B cell (primary cell): ENCODE data around the gene STXBP5L. TPM values are rescaled to one million over a fixed set of nuclear protein-coding genes. Genes with fewer than 3 reads are reported as not detected.

ENCODE experiments used
- ATAC-seq: fragments of 200-7000 bp; cut with Tn5 transposase; one replicate; pipeline ENCODE4 v1.10.0; 2021; ENCODE audit warnings: low read depth, mild to moderate bottlenecking, moderate number of reproducible peaks, moderate library complexity
- CTCF ChIA-PET: fragments of 350-600 bp; sonication (Branson Sonifier 250); formaldehyde crosslinking; loops from one replicate; lab custom pipeline; 2021; ENCODE audit warnings: antibody characterized with exemption, inconsistent platforms; lab: Charles Lee
- POLR2A ChIA-PET: fragments of 350-600 bp; sonication (Branson Sonifier 250); formaldehyde crosslinking; loops from one replicate; lab custom pipeline; 2021; ENCODE audit warnings: antibody characterized with exemption; lab: Charles Lee
- DNase-seq: peaks from one replicate; pipeline ENCODE4 v3.0.0; 2013
- H2AFZ ChIP-seq: 2 replicates; pipeline ENCODE4 v1.6.1; 2012; ENCODE audit warnings: mild to moderate bottlenecking, low read depth, low read length; ENCODE audit not compliant: insufficient read depth, poor library complexity, severe bottlenecking
- H3K27ac ChIP-seq, 2 donors: 1 replicate in 1 of 2; 2 replicates in 1 of 2; pipeline ENCODE4 v1.5.1; 2012 to 2013; ENCODE audit warnings: low read length in 2 of 2, mild to moderate bottlenecking in 2 of 2, moderate library complexity in 1 of 2
- H3K27me3 ChIP-seq, 4 experiments: fragments of 200-600 bp in 1 of 4; sonication (generic) in 1 of 4; replicated peaks in 1 of 4; 1 replicate in 2 of 4; 2 replicates in 2 of 4; pipeline versions ENCODE4 v1.6.1 to v1.7.0; 2013 to 2016; ENCODE audit warnings: low read length in 3 of 4, mild to moderate bottlenecking in 2 of 4, mixed read lengths in 1 of 4, moderate library complexity in 1 of 4; ENCODE audit not compliant: insufficient read depth in 4 of 4, control insufficient read depth in 3 of 4; ENCODE audit errors: control extremely low read depth in 1 of 4
- H3K36me3 ChIP-seq, 2 experiments: replicated peaks in 1 of 2; 1 replicate in 1 of 2; 2 replicates in 1 of 2; pipeline versions ENCODE4 v1.6.1 to v1.7.1; 2013; ENCODE audit warnings: low read length in 1 of 2; ENCODE audit not compliant: insufficient read depth in 2 of 2, control insufficient read depth in 1 of 2; ENCODE audit errors: control extremely low read depth in 1 of 2, extremely low read depth in 1 of 2
- H3K4me1 ChIP-seq, 2 donors: fragments of 200-600 bp in 1 of 2; sonication (generic) in 1 of 2; 1 replicate in 1 of 2; 2 replicates in 1 of 2; pipeline versions ENCODE4 v1.5.1 to v1.6.1; 2013 to 2017; ENCODE audit warnings: low read length in 2 of 2; ENCODE audit not compliant: control insufficient read depth in 2 of 2, insufficient read depth in 2 of 2
- H3K4me2 ChIP-seq: replicated peaks from 2 replicates; pipeline ENCODE3; 2012; ENCODE audit warnings: mild to moderate bottlenecking, low read depth, low read length; ENCODE audit not compliant: poor library complexity, severe bottlenecking
- H3K4me3 ChIP-seq, 5 experiments: fragments of 200-600 bp in 1 of 5; sonication (generic) in 1 of 5; 1 replicate in 3 of 5; 2 replicates in 2 of 5; pipeline versions ENCODE4 v1.5.1 to v1.7.0; 2011 to 2016; ENCODE audit warnings: low read length in 4 of 5, mild to moderate bottlenecking in 4 of 5, low read depth in 2 of 5, control low read depth in 1 of 5, moderate library complexity in 1 of 5; ENCODE audit not compliant: insufficient read depth in 1 of 5; ENCODE audit errors: control extremely low read depth in 1 of 5, extremely low read depth in 1 of 5
- H3K79me2 ChIP-seq: fragments of 200-600 bp; sonication (generic); one replicate; pipeline ENCODE4 v1.6.0; 2016; ENCODE audit warnings: low read length; ENCODE audit not compliant: control insufficient read depth, insufficient read depth
- H3K9ac ChIP-seq: fragments of 200-600 bp; sonication (generic); 2 replicates; pipeline ENCODE4 v1.6.1; 2017; ENCODE audit warnings: mild to moderate bottlenecking, low read length, moderate library complexity
- H3K9me3 ChIP-seq, 3 donors: one replicate each; pipeline versions ENCODE4 v1.6.1 to v1.7.1; 2013; ENCODE audit warnings: low read length in 2 of 3; ENCODE audit not compliant: control insufficient read depth in 2 of 3, insufficient read depth in 1 of 3; ENCODE audit errors: control extremely low read depth in 1 of 3
- H4K20me1 ChIP-seq: 2 replicates; pipeline ENCODE4 v1.6.0; 2012; ENCODE audit warnings: mild to moderate bottlenecking, low read length; ENCODE audit not compliant: insufficient read depth, control insufficient read depth, poor library complexity, severe bottlenecking
- H3K27ac Mint-ChIP-seq: one replicate; pipeline ENCODE4 v1.8.0; 2021; ENCODE audit warnings: mixed read lengths
- H3K27me3 Mint-ChIP-seq: one replicate; pipeline ENCODE4 v1.8.0; 2021; ENCODE audit warnings: mixed read lengths
- H3K4me1 Mint-ChIP-seq: one replicate; pipeline ENCODE4 v1.8.0; 2021; ENCODE audit warnings: mixed read lengths
- H3K4me3 Mint-ChIP-seq: one replicate; pipeline ENCODE4 v1.8.0; 2021; ENCODE audit warnings: mixed read lengths
- H3K9me3 Mint-ChIP-seq: one replicate; pipeline ENCODE4 v1.8.0; 2022; ENCODE audit warnings: mixed read lengths; ENCODE audit not compliant: insufficient read depth
- CTCF ChIP-seq: fragments of 200-600 bp; IDR thresholded peaks from one replicate; pipeline ENCODE4 v1.8.0; 2022; ENCODE audit warnings: antibody characterized with exemption, mild to moderate bottlenecking
- EZH2 ChIP-seq: IDR thresholded peaks from 2 replicates; pipeline ENCODE4 v1.6.1; 2012; ENCODE audit warnings: borderline replicate concordance, low read depth, mild to moderate bottlenecking, moderate library complexity, low read length; ENCODE audit not compliant: insufficient read depth, poor library complexity, severe bottlenecking
- whole genome bisulfite sequencing: methylation state at CpG from one replicate; pipeline ENCODE4 v1.1.5; 2013; ENCODE audit warnings: missing lambda C conversion rate; ENCODE audit not compliant: insufficient coverage; 5-methylcytosine and 5-hydroxymethylcytosine counted together
- intact Hi-C: fragments of 100-400 bp; cut with micrococcal nuclease; formaldehyde crosslinking; loops from one replicate; pipeline ENCODE4 v1.10.0; 2022
- polyA plus RNA-seq: library from polyadenylated mRNA; depleted of rRNA; stranded (reverse); fragments of >200 nt; gene quantifications from 2 replicates; pipeline ENCODE4 v1.2.3, GENCODE V29; 2012
- total RNA-seq, 2 donors: library from RNA; stranded (reverse); fragments of 120-200 nt in 1 of 2; gene quantifications; 1 replicate in 1 of 2; 2 replicates in 1 of 2; pipeline versions ENCODE4 v1.2.3 to v1.2.4, GENCODE V29; 2013 to 2022

STXBP5L gene
- total and polyA plus RNA-seq, 2 donors (not counting 1 experiment from before 2014, with no cell fraction given): not detected

- Mint-ChIP-seq H3K4me1 (no peaks in the 10 kb centered on the region), H3K27ac (no peak overlapping the region), H3K9me3 (no peaks in the 10 kb centered on the region), H3K4me3 (no peak overlapping the region), H3K27me3 (no peaks in the 10 kb centered on the region)
- WGBS: 100% methylated on average over 1 of the region's 3 CpGs
- POLR2A ChIA-PET: no interaction called here
- Histone ChIP-seq H3K4me3 (no peak overlapping the region), H3K9ac (no peak overlapping the region), H3K36me3 (no peaks in the 10 kb centered on the region), H3K4me2 (no peak overlapping the region), H4K20me1 (no peaks in the 10 kb centered on the region), H3K9me3 (no peaks in the 10 kb centered on the region), H3K79me2 (no peaks in the 10 kb centered on the region), H3K27me3 (no peaks in the 10 kb centered on the region), H3K27ac (no peak overlapping the region), H2AFZ (no peak overlapping the region), H3K4me1 (no peaks in the 10 kb centered on the region)
- no peak for DNase-seq
- CTCF ChIA-PET: no interaction called here
- intact Hi-C loops: no loop called here
- TF ChIP-seq CTCF (no peak), EZH2 (no peak)
- ATAC-seq: no peak
Observed at GRCh38 chr3:121231872-121232271, 323.9 kb downstream of the STXBP5L start.

- Histone ChIP-seq H3K36me3 (no peaks in the 10 kb centered on the region), H3K4me3 (no peak overlapping the region), H3K27ac (no peak overlapping the region), H4K20me1 (no peaks in the 10 kb centered on the region), H3K27me3 (no peaks in the 10 kb centered on the region), H3K79me2 (no peaks in the 10 kb centered on the region), H3K9me3 (no peaks in the 10 kb centered on the region), H3K9ac (no peak overlapping the region), H2AFZ (no peak overlapping the region), H3K4me2 (no peak overlapping the region), H3K4me1 (no peaks in the 10 kb centered on the region)
- TF ChIP-seq CTCF: no peak
- no peak for TF ChIP-seq EZH2
- intact Hi-C loops: no loop called here
- Mint-ChIP-seq H3K4me3 (no peak overlapping the region), H3K27ac (no peak overlapping the region), H3K4me1 (no peaks in the 10 kb centered on the region), H3K9me3 (no peaks in the 10 kb centered on the region), H3K27me3 (no peaks in the 10 kb centered on the region)
- CTCF ChIA-PET: no interaction called here
- no peak for DNase-seq
- POLR2A ChIA-PET: no interaction called here
- WGBS: 87% methylated on average over 4 of the region's 5 CpGs
- ATAC-seq: no peak
Observed at GRCh38 chr3:121232309-121233225, 324.6 kb downstream of the STXBP5L start.
